ENCODE data around the gene TAF4. TPM values are rescaled to one million over a fixed set of nuclear protein-coding genes. Genes with fewer than 3 reads are reported as not detected.
"Not testable (repeated sequence)": the region's sequence is repeated elsewhere in the genome, so short reads cannot be mapped to it uniquely, and the experiment has no call there.

The TAF4 gene
- total and polyA plus RNA-seq, 7 donors: 3.6 to 13.3 (median 8.9) TPM

DNA sequence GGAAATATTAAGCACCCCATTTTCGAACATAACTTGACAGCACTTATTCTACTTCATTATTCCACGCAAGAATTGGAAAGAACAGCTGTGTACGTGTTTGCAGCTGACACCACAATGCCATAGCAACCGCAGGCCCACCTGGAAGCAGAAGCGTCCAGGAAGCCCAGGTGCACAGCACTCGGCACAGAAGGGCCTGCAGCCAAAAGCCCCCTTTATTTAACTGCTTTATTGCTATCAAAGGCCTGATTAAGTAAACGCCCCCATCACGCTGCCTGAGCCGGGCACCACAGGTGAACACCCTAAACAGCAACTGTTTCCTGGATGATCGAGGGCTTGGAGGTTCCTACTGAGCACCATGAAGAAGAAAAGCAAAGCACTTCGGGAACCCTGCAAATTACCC lies 6.3 kb downstream of the TAF4 start:
- Histone ChIP-seq H3K4me3 (no peak overlapping the region), H3K9me3 (no peaks in the 10 kb centered on the region), H3K36me3 (peaks cover 0 to 5% (median 0%) of the 10 kb centered on the region in 4 donors), H3K27ac (no peak overlapping the region), H3K4me1 (peaks cover 0 to 25% (median 23%) of the 10 kb centered on the region in 4 donors), H3K27me3 (no peaks in the 10 kb centered on the region)
- intact Hi-C loops (cut with DNase I): no loop called here
- DNase-seq: no peak
- TF ChIP-seq EP300 (IDR thresholded peaks at IDR 0.05) (no peak), POLR2AphosphoS5 (IDR thresholded peaks at IDR 0.05) (no peak), POLR2A (IDR thresholded peaks at IDR 0.05) (no peak)
- TF ChIP-seq, protein P1, sequence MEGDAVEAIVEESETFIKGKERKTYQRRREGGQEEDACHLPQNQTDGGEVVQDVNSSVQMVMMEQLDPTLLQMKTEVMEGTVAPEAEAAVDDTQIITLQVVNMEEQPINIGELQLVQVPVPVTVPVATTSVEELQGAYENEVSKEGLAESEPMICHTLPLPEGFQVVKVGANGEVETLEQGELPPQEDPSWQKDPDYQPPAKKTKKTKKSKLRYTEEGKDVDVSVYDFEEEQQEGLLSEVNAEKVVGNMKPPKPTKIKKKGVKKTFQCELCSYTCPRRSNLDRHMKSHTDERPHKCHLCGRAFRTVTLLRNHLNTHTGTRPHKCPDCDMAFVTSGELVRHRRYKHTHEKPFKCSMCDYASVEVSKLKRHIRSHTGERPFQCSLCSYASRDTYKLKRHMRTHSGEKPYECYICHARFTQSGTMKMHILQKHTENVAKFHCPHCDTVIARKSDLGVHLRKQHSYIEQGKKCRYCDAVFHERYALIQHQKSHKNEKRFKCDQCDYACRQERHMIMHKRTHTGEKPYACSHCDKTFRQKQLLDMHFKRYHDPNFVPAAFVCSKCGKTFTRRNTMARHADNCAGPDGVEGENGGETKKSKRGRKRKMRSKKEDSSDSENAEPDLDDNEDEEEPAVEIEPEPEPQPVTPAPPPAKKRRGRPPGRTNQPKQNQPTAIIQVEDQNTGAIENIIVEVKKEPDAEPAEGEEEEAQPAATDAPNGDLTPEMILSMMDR (IDR thresholded peaks at IDR 0.05): no peak
- WGBS, 2 donors: 71 to 81% methylated on average over 11 of the region's 11 CpGs

DNA sequence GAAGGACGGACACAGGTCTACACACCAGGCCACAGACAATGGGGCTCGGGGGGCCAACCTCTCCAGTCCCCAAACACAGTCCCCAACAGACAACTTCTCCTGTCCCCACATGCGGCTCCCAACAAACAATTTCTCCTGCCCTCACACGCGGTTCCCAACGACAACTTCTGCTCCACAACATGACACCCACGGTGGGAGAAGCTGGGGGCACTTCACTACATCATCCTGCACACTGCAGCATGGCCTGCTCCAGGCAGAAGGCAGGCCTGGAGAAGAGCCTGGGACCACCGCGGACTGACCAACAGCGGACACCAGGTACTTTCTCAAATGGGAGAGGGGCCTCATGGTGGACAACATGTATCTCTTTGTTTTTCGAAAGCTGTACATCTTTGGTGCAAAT lies 6.7 kb downstream of the TAF4 start:
- Histone ChIP-seq H3K27ac (no peak overlapping the region), H3K4me1 (peaks cover 0 to 21% (median 18%) of the 10 kb centered on the region in 4 donors), H3K9me3 (no peaks in the 10 kb centered on the region), H3K4me3 (no peak overlapping the region), H3K36me3 (peaks cover 0 to 5% (median 0%) of the 10 kb centered on the region in 4 donors), H3K27me3 (no peaks in the 10 kb centered on the region)
- intact Hi-C loops (cut with DNase I): no loop called here
- no peak for TF ChIP-seq POLR2A (IDR thresholded peaks at IDR 0.05)
- TF ChIP-seq EP300 (IDR thresholded peaks at IDR 0.05): no peak
- TF ChIP-seq, protein P1 (IDR thresholded peaks at IDR 0.05): no peak
- no peak for TF ChIP-seq POLR2AphosphoS5 (IDR thresholded peaks at IDR 0.05)
- WGBS, 2 donors: 94 to 96% methylated on average over 11 of the region's 11 CpGs
- DNase-seq: no peak

DNA sequence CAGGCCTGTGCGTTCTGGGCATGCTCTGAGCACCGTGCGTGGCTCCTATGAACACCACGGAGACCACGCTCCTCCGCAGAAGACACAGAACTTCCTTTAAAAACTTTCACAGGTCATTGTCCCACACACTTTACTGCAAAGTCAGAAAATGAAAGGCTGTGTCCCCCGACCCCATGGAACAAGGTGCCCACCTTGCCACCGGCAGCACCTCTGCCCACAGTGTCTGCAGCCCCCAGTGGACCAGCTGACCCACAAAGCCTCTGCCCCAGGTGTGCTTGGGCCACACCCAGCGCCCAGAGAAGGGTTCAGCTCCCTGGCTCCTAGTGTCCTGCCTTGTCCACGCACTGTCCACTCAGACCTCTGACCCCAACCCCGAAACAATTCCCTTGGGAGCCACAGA lies 8.7 kb downstream of the TAF4 start:
- DNase-seq: no peak
- Histone ChIP-seq H3K9me3 (no peaks in the 10 kb centered on the region), H3K27ac (no peak overlapping the region), H3K4me1 (peaks cover 0 to 2% (median under 1%) of the 10 kb centered on the region in 4 donors), H3K27me3 (no peaks in the 10 kb centered on the region), H3K36me3 (peaks cover 0 to 5% (median 0%) of the 10 kb centered on the region in 4 donors), H3K4me3 (no peak overlapping the region)
- no peak for TF ChIP-seq POLR2A (IDR thresholded peaks at IDR 0.05)
- TF ChIP-seq POLR2AphosphoS5 (IDR thresholded peaks at IDR 0.05): no peak
- TF ChIP-seq EP300 (IDR thresholded peaks at IDR 0.05): no peak
- TF ChIP-seq, protein P1 (IDR thresholded peaks at IDR 0.05): no peak
- intact Hi-C loops (cut with DNase I): no loop called here
- 81 to 89% methylated on average over 11 of the region's 11 CpGs for WGBS, 2 donors

DNA sequence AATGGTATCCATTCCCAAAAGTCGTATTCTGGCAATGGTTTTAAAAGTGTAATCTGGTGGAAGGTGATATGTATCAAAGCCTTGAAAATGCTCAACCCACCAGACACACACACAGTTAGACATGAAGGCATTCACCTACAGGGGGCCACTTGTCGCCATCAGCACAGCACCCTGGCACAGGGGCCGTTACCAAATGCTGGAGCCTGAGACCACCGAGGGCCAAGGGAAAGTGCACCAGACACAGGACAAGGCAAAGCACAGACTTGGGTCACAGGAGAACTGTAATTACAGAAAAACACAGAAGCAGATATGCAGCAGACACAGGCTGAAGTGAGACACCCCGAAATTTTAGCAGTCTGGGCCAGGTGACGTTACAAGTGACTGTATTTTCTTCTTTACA lies 9.3 kb downstream of the TAF4 start:
- intact Hi-C loops (cut with DNase I): no loop called here

DNA sequence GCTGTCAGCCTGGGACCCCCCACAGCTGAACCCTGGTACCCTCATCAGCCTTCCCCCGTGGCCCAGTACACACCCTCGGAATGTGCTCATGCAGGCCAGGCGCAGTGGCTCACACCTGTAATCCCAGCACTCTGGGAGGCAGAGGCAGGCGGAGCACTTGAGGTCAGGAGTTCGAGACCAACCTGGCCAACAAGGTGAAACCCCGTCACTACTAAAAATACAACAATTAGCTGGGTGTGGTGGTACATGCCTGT lies 9.9 kb downstream of the TAF4 start:
- H3K9me3 ChIP-seq; H3K27me3 ChIP-seq; H3K36me3 ChIP-seq; H3K4me3 ChIP-seq; H3K27ac ChIP-seq; DNase-seq; intact Hi-C loops (cut with DNase I): not testable (repeated sequence)
- WGBS, 2 donors: 77 to 96% methylated on average over 6 of the region's 6 CpGs
- H3K4me1 ChIP-seq: peaks cover 0 to 11% (median 10%) of the 10 kb centered on the region in 4 donors

More for the DNA sequence above, 9.3 kb downstream of the TAF4 start:
- Histone ChIP-seq H3K36me3 (peaks cover 0 to 5% (median 0%) of the 10 kb centered on the region in 4 donors), H3K27me3 (no peaks in the 10 kb centered on the region), H3K4me3 (no peak overlapping the region), H3K9me3 (no peaks in the 10 kb centered on the region), H3K27ac (no peak overlapping the region), H3K4me1 (peaks cover 0 to 7% (median 4%) of the 10 kb centered on the region in 4 donors)
- WGBS, 2 donors: 78 to 94% methylated on average over 6 of the region's 6 CpGs
- TF ChIP-seq POLR2A (IDR thresholded peaks at IDR 0.05) (no peak), POLR2AphosphoS5 (IDR thresholded peaks at IDR 0.05) (no peak), EP300 (IDR thresholded peaks at IDR 0.05) (no peak)
- TF ChIP-seq, protein P1 (IDR thresholded peaks at IDR 0.05): no peak
- DNase-seq: no peak

Data from sigmoid colon (tissue), 7 donors.